ENCODE results near the gene RNF113B.

RNF113B gene

DNA sequence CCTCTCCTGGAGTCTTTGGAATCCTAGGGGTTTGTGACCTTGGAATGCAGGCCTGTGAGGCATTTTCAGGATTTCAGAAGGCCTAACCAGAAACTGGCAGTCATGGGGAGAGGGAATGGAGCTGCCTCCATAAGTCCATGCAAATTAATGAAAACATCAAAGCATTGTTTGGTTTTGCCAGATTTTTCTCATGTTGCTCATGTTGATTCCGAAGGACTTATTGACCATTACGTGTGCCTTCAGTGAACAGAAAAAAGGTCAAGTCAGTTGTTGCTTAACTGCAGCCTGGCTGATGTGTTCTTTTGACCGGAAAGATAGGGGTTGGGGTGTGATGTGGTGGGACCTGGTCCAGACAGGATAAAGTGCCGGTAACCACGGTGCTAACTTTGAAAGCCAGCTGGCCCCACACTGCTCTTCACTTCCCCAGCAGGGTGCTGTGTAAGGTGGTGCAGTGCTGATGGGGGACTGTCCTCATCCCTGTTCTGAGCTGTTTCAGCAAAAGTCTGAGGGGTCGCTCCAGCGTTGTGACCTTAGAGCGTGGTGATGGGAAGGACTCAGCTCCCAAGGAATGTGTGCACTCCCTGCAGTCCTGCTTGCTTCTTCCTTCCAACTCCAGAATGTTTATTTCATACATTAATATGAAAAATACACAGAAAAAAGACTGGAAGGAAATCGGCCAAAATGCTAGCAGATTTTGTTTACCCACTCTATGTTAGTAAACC, 3.5 kb downstream of the RNF113B start:
- DNase-seq = no peak

DNA sequence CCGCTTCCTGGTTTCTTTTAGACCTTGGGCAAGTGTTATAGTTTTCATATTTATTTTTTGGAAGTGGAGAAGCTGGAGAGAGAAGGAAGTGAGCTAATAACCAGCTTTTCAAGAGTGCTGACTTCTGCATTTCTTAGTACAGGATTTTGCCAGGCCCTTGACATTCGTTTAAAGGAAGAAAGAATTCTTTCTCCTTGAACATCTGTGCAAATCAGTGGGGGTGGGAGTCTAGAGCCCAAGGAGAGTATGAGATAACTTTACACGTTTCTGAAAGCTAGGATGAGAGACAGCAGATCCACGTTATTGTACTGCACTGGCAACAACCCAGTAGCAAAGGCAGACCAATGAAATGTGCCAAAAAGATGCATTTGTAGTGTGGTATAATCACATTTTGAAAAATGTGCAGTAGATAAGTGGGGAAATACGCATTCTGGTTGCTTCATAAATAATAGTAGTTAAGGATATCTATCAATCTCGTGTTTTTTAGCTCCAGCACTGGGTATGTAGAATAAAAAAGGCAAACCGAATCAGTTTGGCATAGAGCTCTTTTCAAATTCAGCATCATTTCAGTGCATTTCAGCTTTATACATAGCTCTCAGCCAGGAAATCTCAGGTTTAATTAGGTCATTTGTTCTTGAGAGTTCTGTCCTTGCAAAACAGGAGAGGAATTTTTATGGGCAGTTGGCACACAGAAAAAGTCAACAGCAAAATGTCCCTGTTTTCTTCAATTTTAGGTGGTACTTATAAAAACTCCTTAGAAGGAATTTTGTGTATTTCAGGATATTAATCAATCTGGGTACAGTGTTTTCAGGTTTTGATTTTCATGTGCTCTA, 4.3 kb downstream of the RNF113B start:
- DNase-seq = no peak

DNA sequence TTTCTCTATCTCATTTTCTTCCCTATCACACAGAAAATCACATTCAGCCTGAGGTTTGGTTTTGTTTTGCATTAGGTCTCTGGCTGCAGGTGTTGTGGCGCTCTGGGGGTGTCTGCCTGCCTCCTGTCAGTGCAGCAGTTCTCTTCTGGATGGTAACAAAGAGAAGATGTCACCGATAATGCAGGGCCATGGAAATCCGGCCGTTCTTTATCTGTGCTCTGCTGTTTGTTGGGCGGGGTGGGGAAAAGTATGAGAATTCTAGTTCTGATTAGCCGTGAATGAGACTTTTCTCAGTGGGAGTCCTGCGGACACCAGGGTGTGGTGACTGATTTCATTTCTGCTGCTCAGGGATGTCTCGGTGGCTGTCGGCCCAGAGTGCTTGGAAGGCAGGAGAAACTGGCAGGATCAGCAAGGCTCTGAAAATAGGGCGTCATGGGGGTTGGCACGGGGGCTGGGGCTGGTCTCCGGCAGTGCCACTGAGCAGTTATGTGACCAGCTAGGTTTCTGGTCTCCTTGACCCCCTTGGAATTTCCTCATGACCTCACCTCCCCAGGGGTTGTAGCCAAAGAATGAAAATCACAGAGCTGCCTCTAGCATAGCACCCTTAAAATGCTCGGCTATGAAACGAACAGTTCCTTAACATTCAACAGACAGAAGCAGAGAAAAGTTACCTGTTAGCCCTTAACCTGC, 5.0 kb downstream of the RNF113B start:
- DNase-seq = no peak

DNA sequence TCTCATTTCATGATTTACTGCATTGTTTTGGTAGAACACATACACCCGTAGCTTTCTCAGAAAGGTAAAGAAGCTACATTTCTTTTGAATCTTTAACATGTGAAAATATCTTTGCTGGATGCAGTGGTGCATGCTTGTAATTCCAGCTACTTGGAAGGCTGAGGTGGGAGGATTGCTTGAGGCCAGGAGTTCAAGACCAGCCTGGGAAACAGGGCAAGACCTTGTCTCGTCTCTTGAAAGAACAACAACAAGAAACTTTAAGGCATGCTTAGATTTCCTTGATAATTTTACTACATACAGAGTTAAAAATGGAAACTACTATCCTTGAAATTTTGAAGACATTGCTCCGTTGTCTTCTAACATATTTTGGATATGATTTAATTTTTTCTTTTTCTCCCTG, 7.7 kb downstream of the RNF113B start:
- no peak for DNase-seq

DNA sequence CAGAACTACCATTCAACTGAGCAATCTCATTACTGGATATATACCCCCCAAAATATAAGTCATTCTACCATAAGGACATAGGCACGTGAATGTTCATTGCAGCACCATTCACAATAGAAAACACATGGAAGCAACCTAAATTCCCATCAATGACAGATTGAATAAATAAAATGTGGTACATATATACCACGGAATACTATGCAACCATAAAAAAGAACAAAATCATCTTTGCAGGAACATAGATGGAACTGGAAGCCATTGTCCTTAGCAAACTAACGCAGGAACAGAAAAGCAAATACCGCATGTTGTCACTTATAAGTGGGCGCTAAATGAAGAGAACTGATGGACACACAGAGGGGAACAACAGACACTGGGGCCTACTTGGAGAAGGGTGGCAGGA, 14.1 kb downstream of the RNF113B start:
- DNase-seq = no peak

DNA sequence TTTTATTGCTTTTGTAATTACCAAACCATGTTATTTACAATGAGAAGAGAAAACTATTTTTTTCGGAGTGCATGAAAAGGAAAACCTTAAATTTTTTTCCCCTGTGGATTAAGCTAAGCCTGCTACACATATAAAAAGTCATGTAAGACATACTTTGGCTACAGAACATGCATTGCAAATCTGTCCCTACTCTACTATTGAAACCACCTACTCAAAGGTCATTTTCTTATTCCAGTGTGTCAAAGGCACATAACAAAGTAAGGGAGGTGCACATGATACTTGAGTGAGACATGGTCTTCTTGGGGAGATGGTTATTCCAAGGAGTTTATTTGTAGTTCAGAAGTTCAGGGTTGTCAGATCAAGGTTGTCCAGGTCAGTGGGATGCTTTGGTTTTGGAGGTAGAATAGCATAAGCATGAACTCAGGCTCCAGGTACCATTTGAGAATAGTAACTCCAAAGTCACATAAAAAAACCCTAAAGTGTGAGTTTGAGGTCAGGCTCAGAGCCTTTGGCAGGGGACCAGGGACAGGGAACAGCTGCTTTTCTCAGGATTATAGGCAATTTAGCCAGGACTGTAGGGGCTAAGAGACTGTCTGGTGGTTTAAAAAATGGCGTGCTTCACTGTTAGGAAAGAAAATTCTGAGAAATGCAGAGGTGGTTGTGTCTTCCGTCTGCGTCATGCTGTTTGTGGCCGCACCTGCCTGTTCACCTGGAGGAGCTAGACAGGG, 18.7 kb downstream of the RNF113B start:
- no peak for DNase-seq

DNA sequence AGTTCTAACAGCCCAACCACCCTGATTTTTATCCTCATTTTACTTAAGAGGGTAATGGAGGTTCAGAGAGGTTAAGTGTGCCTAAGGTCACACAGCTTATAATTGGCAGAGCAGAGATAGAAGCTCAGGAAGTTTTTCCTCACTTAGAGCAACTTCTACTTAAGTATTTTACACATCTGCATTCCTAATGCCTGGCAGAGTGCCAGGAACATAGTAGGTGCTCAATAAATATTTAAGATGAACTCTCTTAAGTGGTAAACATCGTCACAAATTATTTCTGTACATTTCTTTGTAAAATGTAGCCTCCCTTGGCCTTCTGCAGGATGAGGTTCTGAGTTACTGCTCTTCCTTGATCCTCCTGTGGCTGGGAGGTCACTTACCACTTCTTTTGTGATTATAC, 19.5 kb downstream of the RNF113B start:
- no peak for DNase-seq

DNA sequence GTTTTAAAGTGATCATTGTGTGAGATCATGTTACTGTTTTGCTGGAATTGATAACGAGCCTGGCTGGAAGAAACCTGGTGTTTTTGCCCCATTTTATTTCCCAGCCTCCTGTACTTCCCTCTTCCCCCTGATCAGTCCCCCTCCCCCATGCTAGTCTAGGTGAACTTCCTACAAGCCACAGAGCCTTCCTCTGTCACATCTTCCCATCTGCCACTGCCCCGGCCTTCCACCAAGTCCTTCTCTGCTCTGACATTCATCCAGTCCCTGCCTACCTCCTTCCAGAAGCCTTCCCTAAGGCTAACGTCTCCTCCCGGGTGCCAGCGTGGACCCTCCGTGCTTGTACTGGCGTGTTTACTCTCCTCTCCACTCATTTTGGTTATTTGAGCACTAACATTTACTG, 19.9 kb downstream of the RNF113B start:
- no peak for DNase-seq

DNA sequence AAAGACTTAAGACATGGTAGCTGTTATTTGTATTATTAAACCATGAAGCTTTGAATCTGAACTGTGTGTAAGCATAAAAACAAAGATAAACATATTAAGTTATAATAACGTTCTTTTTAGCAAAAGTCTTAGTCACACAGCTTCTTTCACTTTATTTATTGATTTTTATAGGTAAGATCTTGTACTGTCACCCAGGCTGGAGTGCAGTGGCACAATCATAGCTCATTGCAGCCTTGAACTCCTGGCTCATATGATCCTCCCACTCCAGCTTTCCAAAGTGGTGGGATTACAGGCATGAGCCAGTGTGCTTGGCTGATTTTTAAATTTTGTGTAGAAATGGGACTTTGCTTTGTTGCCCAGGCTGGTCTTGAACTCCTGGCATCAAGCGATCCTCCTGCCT, 20.8 kb downstream of the RNF113B start:
- DNase-seq = no peak

DNA sequence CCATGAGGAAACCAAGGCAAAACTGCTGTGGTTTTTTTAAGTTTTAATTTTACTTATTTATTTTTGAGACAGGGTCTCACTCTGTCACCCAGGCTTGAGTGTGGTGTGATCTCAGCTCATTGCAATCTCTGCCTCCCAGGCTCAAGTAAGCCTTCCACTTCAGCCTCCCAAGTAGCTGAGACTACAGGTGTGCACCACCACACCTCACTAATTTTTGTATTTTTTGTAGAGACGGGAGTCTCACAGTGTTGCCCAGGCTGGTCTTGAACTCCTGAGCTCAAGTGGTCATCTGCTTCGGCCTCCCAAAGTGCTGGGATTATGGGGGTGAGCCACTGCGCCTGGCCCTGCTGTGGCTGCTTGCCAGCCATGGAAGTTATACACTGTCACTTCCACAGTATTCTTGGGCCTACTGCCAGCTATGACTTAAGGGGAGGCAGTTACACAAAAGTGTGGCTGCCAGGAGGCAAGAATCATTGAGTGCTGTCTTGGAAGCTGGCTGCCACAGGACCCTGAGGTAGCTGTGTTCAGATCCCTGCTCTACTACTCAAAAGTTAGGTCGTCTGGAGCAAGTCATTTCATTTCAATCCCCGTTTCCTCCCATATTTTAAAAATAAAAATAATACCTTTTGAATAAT, 21.5 kb downstream of the RNF113B start:
- DNase-seq = no peak

DNA sequence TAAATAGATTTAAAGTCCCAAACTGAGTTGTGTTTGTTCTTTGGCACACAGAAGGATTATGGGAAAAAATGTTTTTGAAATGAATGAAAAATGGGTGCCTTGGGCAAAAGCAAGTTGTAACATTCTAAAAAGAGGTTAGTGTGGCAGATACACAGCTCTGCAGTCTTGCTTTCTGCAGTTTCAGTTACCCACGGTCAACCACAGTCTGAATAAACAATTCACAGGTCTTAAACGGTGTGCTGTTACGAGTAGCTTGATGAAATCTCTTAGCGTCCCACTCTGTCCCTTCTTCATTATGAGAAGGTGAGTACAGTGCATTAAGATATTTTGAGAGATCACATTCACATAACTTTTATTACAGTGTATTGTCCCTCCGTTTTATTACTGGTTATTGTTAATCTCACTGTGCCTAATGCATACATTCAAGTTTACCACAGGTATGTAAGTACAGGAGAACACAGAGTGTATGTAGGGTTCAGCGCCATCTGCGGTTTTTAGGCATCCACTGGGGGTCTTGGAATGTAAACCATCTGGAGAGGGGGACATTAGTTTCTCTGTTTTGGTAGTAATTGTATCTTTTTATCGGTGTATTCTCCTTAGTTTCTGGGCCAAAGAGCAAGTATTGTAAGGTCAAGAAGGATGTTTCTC, 26.1 kb downstream of the RNF113B start:
- DNase-seq = no peak

DNA sequence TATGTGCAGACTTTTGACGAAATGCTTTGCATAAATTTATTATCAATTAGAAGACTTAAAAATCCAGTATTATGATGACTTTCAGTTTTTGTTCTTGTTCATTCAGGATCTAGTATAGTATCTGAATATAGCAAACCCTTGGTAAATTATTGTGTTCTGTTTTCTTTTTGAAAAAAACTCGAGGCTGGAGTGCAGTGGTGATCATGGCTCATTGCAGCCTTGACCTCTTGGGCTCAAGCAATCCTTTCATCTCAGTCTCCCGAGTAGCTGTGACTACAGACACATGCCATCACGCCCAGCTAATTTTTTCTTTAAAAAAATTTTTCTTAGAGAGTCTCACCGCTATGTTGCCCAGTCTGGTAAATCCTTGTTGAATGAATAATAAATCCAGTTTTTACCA, 29.5 kb downstream of the RNF113B start:
- DNase-seq = no peak

DNA sequence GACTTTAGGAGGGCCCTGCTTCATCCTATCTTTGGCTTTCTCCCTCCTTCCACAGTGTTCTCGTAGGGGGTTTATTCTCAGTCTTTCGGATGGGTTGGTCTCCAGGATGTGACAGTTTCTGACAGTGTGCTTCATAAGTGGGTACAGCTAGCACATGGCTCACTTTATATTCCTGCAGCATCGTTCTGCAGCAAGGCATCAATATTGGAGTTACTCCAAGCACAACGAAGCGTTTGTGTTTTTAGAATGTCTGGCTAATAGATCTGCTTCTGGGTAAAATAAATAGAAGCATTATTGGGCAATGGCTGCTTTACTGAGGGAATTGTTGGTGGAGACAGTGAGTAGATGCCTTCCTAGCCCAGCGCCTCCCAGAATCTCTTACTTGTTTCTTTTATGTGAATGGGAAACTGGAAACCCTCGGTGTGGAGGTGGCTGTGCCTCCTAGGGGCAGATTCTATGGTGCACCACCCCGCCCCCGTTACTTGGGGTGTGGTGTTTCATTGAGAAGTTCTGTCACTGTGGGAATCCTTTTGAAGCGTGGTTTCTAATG, 32.2 kb downstream of the RNF113B start:
- DNase-seq = no peak

DNA sequence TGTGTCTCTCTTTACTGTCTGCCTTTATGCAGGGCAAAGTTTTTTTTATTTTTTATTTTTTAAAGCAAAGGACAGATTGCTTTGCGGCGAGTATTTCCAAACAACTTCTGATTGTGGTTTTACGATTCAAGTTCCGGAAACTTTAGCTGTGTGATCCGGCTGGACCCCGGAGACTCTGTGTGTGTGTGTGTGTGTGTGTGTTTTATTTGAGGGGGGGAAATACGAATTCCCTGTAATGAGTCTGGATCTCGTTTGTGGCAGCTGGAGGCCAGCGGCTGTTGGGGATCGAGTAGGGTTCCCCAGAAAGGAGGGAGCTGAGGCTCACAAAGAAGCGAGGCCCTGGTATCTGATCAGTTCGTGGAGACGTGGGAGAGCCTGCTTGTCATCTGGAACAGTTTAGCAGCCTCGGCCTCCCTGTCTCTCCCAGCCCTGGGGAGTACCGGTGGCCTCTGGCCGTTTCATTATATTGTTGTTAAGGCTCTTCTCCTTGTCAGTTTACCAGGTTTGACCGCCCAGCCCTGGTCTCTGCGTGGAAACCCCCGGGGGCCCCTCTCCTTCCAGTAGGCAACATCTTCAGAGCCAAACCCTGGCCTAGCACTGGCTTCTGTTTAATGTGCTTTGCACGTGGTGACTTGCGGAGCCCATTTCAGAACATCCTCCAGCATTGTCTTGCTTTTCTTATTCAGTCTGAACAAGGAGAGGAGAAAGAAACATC, 32.9 kb downstream of the RNF113B start:
- DNase-seq = no peak

DNA sequence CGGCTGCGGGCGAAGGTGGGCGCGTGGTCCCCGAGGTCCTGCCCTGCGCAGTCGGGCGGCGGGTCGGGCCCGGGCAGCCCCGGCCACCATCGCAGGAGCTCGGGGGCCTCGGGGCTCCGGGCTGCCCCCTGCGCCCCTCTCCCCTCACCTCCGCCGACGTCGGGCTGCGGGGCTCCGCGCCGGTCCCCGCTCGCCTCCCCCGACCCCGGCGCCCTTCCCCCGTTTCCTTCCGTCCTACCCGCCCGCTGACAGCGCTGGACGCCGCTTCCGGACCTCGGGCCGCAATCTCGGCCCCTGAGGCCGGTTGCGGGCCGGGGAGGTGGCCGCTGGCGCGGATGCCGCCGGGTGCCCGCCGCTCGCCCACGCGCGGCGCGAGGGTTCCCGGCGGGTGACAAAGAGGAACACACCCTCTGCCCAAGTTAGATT, 33.5 kb downstream of the RNF113B start:
- no peak for DNase-seq

DNA sequence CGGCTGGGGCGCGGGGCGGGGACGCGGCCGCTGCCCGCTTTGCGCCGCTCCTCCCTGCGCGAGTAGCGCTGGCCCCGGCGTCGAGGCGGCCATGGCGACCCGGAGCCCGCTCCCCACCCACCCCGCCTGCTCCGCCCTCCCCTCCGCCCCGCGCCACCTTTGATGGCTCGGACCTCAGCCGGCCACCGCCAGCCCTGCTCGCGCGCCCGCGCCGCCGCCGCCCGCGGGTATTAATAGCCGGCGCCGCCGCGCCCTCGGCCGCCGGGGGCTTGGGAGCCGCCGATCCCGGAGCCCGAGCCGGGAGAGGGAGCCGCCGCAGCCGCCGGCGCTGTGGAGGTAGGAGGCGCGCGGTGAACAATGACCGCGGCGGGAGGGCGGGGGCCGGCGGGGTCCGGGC, 33.9 kb downstream of the RNF113B start:
- no peak for DNase-seq

DNA sequence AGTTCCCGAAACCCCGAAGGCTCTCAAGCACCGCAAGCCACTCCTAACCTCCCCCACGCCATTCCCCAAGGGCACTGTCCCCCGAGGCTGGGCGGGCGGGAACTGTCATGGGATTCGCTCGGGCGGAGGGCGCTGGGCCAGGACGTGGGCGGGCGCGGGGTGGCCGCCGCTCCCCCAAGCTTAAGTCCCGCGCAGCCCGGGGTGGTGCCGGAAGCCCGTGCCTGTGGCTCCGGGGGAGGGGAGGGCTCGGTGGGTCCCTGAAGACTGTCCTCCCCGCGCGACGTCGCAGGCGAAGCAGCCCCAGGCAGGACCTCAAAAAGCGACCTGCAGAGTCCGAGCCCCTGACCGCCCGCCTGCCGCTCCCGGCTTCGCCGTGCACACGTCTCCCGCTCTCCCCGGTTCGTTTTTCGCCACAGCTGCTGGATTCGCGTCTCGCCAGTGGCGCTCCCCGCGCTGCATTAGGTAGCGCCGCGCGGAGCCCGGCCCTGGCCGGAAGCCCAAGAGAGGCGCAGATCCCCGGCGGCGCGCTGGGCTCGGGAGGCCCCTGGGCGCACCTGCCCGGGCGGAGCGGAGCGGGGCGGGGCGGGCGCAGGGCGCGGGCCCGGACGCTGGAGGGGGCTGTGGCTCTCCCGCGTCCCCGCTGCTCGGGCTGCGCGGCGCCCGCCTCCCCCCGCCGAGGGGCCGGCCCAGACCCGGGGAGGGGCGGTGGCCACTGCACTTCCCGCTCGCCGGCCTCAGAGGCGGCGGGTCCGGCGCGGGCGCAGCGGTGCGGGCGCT, 34.5 kb downstream of the RNF113B start, which contains the start of gene FARP1:
Gene FARP1, plus strand, starts transcription at position 715 of the 777 bp plus-strand sequence. CDS start 70,149 bp downstream, outside the sequence.
- DNase-seq = no peak

DNA sequence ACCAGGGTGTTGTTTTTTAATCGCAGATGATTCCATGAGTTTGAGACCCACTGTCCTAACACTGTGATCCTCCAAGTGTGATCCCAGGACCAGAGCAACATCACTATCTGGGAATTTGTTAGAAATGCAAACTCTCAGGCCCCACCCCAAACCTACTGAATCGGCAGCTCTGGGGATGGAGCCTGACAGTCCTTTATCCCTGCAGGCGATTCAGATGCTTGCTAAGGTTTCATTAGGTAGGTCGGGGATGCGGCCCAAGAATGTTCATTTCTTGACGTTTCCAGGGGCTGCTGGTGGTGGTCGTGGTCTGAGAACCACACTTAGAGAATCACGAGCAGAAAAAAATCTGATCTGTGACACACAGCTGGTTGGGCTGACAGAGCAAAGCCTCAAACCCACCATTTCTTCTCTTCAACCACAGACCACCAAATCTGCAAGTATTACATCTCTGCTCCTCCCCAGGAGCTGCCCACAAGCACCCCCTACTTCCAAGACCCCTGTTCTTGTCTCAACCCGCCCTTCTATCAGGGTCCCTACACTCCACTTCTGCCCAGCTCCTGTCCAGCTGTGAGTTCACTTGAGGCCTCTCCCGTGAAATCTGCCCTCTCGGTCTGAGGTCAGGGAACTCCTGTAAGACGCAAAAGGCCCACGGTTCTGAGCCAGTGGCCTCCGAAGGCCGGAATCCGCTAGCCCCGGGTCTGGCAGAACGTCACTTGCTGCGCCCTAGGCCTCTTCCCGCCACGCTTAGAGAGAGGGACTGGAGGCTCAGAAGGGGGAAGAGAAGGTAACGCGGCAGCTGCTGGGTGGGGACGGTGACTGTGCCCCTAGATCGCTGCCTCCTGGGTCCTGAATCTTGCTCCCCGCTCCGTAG, 35.3 kb downstream of the RNF113B start:
- no peak for DNase-seq

DNA sequence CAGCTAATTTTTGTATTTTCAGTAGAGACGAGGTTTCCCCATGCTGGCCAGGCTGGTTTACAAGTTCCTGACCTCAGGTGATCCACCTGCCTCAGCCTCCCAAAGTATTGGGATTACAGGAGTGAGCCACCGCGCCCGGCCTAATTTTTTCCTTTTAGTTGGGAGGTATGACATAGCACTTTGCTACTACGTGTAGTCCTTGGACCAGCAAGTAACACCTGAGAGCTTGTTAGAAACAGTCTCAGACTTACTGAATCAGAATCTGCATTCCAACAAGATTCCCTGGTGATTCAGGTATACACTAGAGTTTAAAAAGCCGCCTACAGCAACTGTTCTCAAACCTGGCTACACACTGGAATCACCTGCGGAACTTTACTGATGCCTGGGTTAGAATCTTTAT, 36.0 kb downstream of the RNF113B start:
- no peak for DNase-seq
